HG03039 (cell line): ENCODE results near the gene OTUB1.

Experiments
- ATAC-seq: cut with Tn5 transposase; IDR thresholded peaks from one replicate; pipeline ENCODE4 v1.9.1; 2021; ENCODE audit warnings: mild to moderate bottlenecking, moderate library complexity; ENCODE audit not compliant: unreplicated experiment

The OTUB1 gene

GRCh38 chr11:64020976-64021756, 34.9 kb downstream of the OTUB1 start:
- no peak for ATAC-seq

DNA sequence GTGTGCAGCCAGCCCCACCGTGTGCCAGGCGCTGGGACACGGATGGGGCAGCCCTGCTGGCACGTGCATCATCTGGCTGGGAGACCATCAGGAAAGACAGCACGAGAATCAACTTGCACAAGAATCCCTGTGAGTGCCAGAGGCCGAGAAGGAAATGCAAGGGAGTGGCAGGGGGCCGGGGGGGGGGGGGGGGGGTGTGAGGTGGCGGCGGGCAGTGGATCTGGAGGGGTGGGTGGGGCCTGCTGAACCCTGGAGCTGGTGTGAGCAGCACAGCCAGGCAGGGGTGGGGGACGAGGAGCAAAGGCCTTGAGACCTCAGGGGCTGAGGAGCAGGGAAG, 35.5 kb downstream of the OTUB1 start:
- ATAC-seq = no peak

GRCh38 chr11:64022125-64022784, 36.0 kb downstream of the OTUB1 start:
- ATAC-seq = no peak

DNA sequence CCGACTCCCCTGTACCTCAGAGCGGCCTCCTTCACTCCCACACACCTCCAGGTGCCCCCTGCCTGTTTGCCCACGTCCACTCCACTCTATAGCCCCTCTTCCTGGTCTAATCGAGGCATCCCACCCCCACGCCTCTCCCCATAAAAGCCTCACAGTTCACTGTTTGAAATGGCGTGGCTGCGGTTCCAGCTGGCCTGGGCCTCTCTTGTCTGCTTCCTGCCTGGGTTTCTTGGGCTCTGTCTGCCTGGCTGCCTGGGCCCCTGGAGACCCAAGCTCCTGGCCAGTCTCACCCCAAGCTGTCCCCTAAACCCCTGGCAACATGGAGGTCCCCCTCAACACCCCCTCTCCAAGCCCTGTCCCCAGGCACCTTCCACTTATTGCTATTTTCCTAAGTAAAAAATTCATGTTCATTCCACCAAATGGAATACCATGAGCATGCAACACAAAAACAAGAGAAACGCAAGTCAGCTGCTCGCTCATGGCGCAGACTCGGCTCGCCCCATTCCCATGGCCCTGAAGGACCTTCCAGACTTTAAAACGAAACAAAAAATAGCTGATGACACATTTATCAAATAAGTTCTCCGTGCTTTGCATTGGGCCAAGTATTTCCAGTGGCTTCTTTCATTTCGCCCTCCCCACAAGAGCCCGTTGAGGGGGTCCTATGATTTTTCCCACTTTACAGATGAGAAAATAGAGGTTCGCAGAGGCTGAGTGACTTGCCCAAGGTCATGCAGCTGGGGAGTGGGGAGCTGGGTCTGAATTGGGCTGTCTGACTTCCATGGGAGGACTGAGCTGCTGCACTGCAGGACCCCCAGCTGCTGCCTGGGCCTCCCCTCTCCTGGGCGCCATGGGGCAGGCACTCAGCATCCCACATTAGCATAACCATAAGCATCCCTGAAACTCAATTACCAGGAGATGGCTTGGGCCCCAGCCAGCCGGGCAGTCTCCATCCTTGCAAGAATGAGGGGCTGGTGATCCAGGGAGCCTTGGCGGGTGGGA, 37.8 kb downstream of the OTUB1 start:
- ATAC-seq = no peak

GRCh38 chr11:64025205-64025604, 39.0 kb downstream of the OTUB1 start:
- ATAC-seq = no peak

GRCh38 chr11:64026575-64027205, 40.5 kb downstream of the OTUB1 start:
- ATAC-seq = no peak

- ATAC-seq = no peak
These were observed 41.6 kb downstream of the OTUB1 start for GRCh38 chr11:64027651-64028397.

DNA sequence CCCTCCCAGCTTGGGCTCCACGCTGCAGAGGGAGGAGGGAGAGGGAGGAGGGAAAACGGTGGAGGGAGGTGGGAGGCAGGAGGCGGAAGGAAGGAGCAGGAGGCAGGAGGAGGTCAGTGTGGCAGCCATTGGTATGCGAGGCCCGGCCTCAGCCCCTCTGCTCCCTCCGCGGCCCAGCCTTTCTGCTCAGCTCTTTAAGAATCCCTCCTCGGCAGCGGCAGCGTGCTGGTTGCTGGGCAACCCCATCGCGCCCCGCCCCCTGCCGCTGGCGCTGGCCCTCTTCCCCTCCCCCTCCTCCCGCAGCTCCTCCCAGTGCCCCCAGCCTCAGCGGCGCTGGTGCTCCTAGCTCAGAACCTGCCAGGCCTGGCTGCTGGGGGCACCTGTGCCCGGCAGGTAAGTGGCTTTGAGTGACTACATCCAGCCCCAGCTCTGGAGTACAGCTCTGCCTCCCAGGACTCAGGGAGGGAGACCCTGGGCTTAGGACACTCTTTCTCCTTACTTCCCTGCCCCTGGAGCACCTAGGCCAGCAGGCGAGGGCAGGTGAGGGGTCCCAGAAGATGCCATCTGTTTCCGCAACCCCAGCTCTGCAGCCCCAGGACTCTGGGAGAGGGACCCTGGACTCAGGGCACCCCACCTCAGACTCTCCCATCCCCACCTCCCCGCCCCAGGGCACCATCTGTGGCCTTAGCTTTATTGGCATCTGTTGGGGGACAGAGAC, 42.3 kb downstream of the OTUB1 start:
- ATAC-seq = no peak

GRCh38 chr11:64029773-64030172, 43.5 kb downstream of the OTUB1 start:
- ATAC-seq = no peak

DNA sequence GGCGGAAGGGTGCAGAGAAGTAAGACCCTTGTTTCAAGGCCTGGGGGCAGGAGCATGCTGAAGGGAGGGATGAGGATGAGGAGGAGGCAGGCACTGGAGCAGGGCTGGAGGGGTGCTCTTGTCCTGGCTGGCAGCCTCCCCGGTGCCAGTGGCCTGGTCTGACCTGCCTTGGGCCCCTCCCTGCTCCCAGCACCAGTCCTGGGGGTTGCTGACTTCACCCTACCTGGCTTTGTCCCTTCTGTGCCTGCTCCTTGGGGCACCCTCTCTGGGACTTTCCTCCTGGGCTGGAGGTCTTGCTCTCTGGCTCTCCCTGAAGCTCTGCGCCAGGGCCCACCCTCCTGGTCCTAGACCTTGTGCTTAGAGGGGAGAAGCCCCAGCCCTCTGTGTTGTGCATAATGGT, 44.8 kb downstream of the OTUB1 start:
- ATAC-seq = no peak

GRCh38 chr11:64032050-64032449, 45.8 kb downstream of the OTUB1 start:
- ATAC-seq = no peak

DNA sequence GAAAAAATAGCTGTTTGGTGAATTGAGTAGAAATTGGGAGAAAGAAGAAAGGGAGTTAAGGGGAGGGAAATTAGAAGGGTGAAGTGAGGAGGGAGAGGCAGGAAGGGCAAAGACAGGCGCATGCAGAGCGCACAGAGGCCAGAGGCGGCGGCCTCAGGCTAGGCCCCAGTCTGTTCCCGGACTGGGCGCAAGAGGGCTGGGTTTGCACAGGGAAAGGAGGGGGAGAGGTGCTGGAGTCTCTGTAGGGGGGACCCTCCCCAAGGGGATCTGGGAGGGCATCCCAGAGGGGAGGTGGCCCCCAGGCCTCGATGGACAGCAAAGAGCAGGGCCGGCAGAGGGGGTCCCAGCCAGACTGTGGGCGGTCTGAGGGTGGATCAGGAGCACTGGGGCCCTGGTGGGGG, 48.2 kb downstream of the OTUB1 start:
- ATAC-seq = no peak

DNA sequence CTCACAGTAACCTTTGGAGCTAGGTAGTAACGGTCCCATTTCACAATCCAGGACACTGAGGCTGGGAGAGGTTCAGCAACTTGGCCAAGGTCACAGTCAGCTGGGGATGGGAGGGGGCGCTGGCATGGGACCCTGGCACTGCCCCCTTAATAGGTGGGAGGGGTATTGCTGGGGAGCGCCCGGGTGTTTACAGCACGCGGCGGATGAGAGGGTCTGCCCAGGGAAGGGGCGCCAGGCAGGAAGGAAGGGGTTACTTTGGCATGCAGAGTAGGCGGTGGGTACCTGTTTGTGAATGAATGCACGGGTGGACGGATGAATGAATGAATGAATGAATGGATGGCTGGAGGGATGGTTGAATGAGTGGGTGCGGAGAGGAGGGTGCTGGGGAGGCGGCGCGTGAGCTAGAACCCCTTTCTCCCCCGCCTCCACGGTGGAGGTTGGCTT, 48.9 kb downstream of the OTUB1 start:
- ATAC-seq = no peak

GRCh38 chr11:64035576-64035975, 49.3 kb downstream of the OTUB1 start, which contains the start of gene FLRT1:
TSS of gene FLRT1 (plus strand) at chr11:64035931. CDS start at chr11:64116268, 80,337 bp downstream.
- no peak for ATAC-seq

DNA sequence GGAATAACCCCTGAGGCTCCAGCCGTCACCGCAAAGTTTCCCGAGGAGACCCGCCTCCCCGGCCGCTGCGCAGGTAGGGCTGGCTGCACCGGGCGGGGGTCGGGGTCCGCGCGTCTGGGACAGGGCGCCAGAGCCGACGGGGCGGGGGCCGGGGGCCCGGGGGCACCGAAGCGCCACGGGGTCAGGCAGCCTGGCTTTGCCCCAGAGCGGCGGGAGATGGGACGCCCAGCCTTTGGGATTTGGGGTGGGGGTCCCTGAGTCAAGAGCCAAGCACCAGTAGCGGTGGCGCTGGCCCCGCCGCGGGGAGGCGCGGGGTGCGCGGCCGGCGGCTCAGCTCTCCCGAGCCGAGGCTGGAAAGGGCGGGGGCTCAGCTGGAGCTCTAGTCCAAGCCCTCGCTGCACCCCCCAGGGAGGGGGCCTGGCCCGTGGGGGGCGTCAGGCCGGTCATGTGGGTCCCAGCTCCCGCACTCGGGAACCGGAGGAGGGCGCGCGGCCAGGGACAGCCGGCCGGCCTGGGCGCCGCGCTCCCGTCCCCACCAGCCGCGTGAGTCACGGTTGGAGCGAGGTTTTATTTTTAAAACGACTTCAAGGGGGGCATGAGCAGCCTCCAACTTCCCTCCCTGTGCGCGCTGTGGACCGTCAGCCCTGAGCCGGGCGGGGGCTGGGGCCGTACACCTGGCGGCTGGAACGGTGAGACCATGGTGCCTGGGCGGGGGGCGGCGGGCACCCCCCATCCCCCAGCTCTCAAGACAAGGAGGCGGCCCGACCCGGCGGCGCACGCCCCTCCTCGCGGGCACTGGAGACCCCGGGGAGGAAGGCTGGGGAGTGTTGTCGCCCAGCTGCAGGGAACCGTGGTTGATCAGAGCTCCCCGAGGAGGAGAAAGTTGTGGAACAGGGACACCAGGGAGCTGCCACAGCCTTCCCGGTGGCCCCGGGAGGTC, 50.1 kb downstream of the OTUB1 start:
- ATAC-seq = no peak

GRCh38 chr11:64037027-64037634, 50.9 kb downstream of the OTUB1 start:
- ATAC-seq = no peak

GRCh38 chr11:64038500-64038899, 52.3 kb downstream of the OTUB1 start:
- no peak for ATAC-seq
